ENCODE measurements around the gene SLC9A2.

DNA sequence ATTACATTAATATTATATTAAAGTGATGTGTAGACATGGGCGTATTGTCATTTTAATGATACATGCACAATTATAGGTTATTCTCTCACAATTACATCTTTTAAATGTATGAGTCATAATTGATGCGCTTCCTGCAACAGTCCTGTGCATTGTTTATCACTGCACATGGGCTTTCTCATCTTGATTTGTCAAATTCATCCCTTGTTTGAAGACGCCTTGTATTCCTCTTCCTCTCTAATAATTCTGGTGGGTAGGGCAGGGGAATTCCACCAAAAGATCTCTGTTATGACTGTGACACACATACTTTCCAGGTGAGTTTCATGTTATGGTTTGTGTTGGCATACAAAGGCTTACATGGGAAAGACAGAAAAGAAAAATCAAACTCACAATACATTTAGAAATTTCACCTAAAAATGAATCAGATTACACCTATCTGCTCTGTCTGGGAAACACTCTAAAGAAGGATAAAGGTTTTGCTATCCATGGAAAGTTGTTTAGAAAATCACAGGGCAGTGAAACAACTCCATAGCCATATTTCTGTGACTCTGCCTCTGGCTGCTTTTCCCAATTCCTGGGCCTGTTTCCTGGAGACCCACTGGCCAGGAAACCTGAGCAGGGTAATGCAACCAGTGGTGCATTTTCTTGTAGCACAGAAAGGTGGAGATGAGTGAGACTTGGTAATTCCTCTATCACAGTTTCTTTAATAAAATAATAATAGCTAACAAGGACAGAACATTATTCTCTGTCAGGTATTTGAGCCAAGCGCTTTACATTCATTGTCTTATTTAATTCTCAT is 13.2 kb downstream of the SLC9A2 start:
- TF ChIP-seq, protein P1, sequence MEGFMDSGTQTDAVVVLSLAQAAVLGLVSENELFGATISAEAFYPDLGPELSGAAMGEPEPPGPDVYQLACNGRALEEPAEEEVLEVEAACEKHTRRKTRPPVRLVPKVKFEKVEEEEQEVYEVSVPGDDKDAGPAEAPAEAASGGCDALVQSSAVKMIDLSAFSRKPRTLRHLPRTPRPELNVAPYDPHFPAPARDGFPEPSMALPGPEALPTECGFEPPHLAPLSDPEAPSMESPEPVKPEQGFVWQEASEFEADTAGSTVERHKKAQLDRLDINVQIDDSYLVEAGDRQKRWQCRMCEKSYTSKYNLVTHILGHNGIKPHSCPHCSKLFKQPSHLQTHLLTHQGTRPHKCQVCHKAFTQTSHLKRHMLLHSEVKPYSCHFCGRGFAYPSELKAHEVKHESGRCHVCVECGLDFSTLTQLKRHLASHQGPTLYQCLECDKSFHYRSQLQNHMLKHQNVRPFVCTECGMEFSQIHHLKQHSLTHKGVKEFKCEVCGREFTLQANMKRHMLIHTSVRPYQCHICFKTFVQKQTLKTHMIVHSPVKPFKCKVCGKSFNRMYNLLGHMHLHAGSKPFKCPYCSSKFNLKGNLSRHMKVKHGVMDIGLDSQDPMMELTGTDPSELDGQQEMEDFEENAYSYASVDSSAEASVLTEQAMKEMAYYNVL (CRISPR knock-in tag; IDR thresholded peaks at IDR 0.05; ENCODE audit: borderline replicate concordance) = no peak
- TF ChIP-seq ZNF124 (CRISPR knock-in tag; IDR thresholded peaks at IDR 0.05) (no peak), ZNF569 (CRISPR knock-in tag; IDR thresholded peaks at IDR 0.05; ENCODE audit: borderline replicate concordance) (no peak), ZNF841 (CRISPR knock-in tag; IDR thresholded peaks at IDR 0.05; ENCODE audit: borderline replicate concordance) (no peak), ZMYM2 (CRISPR knock-in tag; IDR thresholded peaks at IDR 0.05) (no peak), AGO2 (optimal IDR thresholded peaks at IDR 0.05; ENCODE audit: low read depth, low read length) (no peak)
- TF ChIP-seq, protein P2, sequence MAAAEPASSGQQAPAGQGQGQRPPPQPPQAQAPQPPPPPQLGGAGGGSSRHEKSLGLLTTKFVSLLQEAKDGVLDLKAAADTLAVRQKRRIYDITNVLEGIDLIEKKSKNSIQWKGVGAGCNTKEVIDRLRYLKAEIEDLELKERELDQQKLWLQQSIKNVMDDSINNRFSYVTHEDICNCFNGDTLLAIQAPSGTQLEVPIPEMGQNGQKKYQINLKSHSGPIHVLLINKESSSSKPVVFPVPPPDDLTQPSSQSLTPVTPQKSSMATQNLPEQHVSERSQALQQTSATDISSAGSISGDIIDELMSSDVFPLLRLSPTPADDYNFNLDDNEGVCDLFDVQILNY (CRISPR knock-in tag; conservative IDR thresholded peaks at IDR 0.05) = no peak

Data from HepG2 (cell line).